GM21717 (cell line): ENCODE data around the gene USP43.
"Not testable (repeated sequence)": the region's sequence is repeated elsewhere in the genome, so short reads cannot be mapped to it uniquely, and the experiment has no call there.

Experiments
- ATAC-seq: cut with Tn5 transposase; IDR thresholded peaks from one replicate; pipeline ENCODE4 v1.9.1; 2021; ENCODE audit warnings: mild to moderate bottlenecking, moderate library complexity; ENCODE audit not compliant: unreplicated experiment

Gene USP43, protein sequence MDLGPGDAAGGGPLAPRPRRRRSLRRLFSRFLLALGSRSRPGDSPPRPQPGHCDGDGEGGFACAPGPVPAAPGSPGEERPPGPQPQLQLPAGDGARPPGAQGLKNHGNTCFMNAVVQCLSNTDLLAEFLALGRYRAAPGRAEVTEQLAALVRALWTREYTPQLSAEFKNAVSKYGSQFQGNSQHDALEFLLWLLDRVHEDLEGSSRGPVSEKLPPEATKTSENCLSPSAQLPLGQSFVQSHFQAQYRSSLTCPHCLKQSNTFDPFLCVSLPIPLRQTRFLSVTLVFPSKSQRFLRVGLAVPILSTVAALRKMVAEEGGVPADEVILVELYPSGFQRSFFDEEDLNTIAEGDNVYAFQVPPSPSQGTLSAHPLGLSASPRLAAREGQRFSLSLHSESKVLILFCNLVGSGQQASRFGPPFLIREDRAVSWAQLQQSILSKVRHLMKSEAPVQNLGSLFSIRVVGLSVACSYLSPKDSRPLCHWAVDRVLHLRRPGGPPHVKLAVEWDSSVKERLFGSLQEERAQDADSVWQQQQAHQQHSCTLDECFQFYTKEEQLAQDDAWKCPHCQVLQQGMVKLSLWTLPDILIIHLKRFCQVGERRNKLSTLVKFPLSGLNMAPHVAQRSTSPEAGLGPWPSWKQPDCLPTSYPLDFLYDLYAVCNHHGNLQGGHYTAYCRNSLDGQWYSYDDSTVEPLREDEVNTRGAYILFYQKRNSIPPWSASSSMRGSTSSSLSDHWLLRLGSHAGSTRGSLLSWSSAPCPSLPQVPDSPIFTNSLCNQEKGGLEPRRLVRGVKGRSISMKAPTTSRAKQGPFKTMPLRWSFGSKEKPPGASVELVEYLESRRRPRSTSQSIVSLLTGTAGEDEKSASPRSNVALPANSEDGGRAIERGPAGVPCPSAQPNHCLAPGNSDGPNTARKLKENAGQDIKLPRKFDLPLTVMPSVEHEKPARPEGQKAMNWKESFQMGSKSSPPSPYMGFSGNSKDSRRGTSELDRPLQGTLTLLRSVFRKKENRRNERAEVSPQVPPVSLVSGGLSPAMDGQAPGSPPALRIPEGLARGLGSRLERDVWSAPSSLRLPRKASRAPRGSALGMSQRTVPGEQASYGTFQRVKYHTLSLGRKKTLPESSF

GRCh38 chr17:9644910-9645751 is at the start of gene USP43:
Gene USP43, plus strand, starts transcription at chr17:9645517. Its CDS starts 116 bp downstream, at chr17:9645633.
- no peak for ATAC-seq

GRCh38 chr17:9597638-9598037 is 47.7 kb upstream of the USP43 start:
- ATAC-seq = not testable (repeated sequence)

GRCh38 chr17:9598661-9599060 is 46.7 kb upstream of the USP43 start:
- ATAC-seq = no peak

GRCh38 chr17:9604583-9604982 is 40.7 kb upstream of the USP43 start:
- ATAC-seq = not testable (repeated sequence)

GRCh38 chr17:9606453-9606852 is 38.9 kb upstream of the USP43 start:
- ATAC-seq = no peak

- not testable (repeated sequence) for ATAC-seq
These were observed 38.3 kb upstream of the USP43 start for GRCh38 chr17:9607058-9607457.

- no peak for ATAC-seq
These were observed 33.8 kb upstream of the USP43 start for GRCh38 chr17:9611557-9611956.

GRCh38 chr17:9612006-9612405 is 33.3 kb upstream of the USP43 start:
- no peak for ATAC-seq

DNA sequence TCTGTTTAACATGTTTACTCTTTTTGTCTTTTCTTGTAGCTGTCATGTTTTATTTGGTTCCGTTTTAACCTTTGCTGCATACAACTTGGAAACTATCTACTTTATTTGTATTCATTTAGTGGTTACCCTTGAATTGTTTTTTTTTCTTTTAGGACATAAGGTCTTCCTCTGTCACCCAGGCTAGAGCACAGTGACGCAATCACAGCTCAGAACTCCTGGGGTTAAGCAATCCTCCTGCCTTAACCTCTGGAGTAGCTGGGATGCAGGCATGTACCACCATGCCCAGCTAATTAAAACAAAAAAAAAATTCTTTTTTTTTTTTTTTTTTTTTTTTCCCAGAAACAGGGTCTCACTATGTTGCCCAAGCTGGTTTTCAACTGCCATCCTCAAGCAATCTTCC is 29.8 kb upstream of the USP43 start:
- no peak for ATAC-seq

- ATAC-seq = no peak
These were observed 22.4 kb upstream of the USP43 start for GRCh38 chr17:9622961-9623360.

DNA sequence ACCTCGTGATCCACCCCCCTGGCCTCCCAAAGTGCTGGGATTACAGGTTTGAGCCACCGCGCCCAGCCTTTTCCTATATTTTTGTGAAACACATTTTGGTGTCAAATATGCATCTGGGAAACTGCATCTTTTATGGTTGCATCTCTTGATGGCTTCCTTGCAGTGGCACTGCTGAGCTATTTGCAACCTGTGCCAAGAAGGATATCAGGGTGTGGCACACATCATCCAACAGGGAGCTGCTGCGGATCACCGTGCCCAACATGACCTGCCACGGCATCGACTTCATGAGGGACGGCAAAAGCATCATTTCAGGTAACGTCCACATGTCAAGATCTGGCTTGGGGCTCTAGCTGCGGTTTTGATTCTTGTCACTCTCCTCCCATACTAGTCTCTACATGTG is 16.8 kb upstream of the USP43 start:
- ATAC-seq = no peak

DNA sequence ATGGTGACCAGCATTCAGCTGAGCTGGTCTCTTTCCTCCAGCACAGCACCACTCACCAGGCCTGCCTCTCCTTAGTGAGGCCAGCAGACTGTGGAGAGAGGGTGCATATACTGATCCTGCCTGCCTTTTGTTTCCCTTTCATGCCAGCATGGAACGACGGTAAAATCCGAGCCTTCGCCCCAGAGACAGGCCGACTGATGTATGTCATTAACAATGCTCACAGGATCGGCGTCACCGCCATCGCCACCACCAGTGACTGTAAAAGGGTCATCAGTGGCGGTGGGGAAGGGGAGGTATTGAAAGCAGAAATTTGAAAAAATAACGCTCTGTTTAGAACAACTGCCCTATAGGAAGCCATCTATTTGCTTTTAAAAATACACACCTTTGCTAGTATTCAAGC is 12.6 kb upstream of the USP43 start:
- no peak for ATAC-seq

GRCh38 chr17:9635340-9635739 is 10.0 kb upstream of the USP43 start:
- no peak for ATAC-seq

DNA sequence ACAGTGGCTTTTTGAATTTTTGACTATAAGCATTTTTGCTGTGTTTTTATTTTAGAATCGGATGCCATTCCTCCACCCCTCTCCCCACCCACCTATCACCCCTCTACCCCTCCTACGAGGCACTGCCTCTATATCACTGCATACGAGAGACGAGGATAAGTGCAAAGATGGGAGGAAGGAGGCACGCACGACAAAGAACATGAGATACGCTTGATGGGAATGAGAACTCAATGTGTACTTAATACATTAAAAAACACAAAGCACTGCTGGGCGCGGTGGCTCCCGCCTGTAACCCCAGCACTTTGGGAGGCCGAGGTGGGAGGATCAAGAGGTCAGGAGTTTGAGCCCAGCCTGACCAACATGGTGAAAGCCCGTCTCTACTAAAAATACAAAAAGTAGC is 8.8 kb upstream of the USP43 start:
- ATAC-seq = no peak

- not testable (repeated sequence) for ATAC-seq
These were observed 4.9 kb upstream of the USP43 start for GRCh38 chr17:9640388-9640787.

GRCh38 chr17:9643611-9644010 is 1.7 kb upstream of the USP43 start:
- no peak for ATAC-seq

- ATAC-seq = no peak
These were observed 681 bp downstream of the USP43 start for GRCh38 chr17:9645851-9646545.

GRCh38 chr17:9646546-9646885 is 1.2 kb downstream of the USP43 start:
- no peak for ATAC-seq

DNA sequence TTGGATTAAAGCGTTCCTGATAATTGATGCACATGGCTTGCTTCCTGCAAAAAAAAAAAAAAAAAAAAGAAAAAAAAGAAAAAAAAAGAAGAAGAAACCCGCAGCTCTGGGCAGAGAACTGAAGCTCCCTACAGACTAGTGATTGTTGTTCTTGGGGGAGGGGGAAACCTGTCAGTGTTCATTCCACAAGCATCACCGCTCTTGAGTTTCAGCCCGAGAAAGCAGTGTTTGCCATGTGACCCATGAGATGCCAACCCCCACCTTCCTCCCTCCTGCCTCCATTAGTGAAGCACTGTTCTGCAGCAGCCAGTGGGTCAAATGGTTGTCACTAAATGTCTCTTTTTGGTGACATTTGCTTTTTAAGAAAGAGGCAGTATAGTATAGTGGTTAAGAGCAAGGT is 1.7 kb downstream of the USP43 start:
- ATAC-seq = no peak

- no peak for ATAC-seq
These were observed 3.3 kb downstream of the USP43 start for GRCh38 chr17:9648521-9649110.
